Stimulated activated memory B cell treated with anti-CD40 and anti-IgM and Interleukin-4, amounts not matched to agents 10 μg/mL and 1 μg/mL and 100 μg/mL, for 72 hours (primary cell): ENCODE data around the gene TAF6.

Source experiments
- ATAC-seq: fragments of 150-1000 bp; cut with Tn5 transposase; 2 replicates; pipeline ENCODE4 v1.10.0; 2021
- H3K27ac Mint-ChIP-seq: one replicate; pipeline ENCODE4 v1.8.0; 2022; ENCODE audit warnings: mild to moderate bottlenecking, mixed read lengths
- H3K27me3 Mint-ChIP-seq: one replicate; pipeline ENCODE4 v1.8.0; 2022; ENCODE audit warnings: mixed read lengths
- H3K36me3 Mint-ChIP-seq: one replicate; pipeline ENCODE4 v1.8.0; 2022; ENCODE audit warnings: mixed read lengths
- H3K4me1 Mint-ChIP-seq: one replicate; pipeline ENCODE4 v1.8.0; 2022; ENCODE audit warnings: mixed read lengths
- H3K4me3 Mint-ChIP-seq: one replicate; pipeline ENCODE4 v1.8.0; 2022; ENCODE audit warnings: mild to moderate bottlenecking, moderate library complexity, mixed read lengths
- H3K9me3 Mint-ChIP-seq: one replicate; pipeline ENCODE4 v1.8.0; 2022; ENCODE audit warnings: mixed read lengths

The TAF6 gene

DNA sequence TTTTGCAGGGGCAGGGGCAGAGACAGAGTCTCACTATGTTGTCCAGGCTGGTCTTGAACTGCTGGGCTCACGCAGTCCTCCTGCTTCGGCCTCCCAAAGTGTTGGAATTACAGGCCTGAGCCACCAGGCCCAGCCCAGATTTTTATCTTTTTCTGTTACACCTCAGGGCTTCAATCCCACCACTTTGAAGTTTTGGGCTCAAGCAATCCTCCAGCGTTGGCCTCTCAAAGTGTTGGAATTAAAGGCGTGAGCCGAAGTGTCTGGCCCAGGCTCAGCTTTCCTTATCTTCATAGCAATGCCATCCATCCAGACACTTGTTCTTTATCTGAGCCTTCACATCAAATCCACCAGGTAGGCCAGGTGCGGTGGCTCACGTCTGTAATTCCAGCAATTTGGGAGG is 4.1 kb downstream of the TAF6 start:
- Mint-ChIP-seq H3K4me3 (no peak overlapping the region), H3K27ac (no peak overlapping the region), H3K9me3 (no peaks in the 10 kb centered on the region), H3K36me3 (peaks cover 34% of the 10 kb centered on the region), H3K4me1 (peaks cover 23% of the 10 kb centered on the region), H3K27me3 (no peaks in the 10 kb centered on the region)
- no peak for ATAC-seq

DNA sequence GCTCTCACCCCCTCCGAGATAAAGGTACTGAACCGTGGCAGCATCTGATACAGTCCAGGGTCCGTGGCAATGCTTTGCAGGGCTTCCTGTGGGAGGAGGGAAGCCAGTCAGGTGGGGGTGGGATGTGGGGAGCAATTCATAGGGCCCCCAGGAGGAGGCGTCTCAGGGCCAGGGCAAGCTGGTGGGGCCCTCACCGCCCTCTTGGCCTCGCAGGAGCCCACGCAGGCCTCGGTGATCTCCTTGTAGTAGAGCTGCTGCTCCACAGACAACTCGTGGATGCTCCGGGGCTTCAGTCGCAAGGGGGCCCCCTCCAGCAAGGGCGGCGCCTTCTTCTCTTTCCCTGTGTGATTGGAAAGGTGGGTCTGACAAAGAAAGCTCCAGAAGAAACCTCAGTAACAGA is 7.2 kb downstream of the TAF6 start:
- peaks cover 5% of the 10 kb centered on the region for H3K4me1 Mint-ChIP-seq
- no peak for ATAC-seq
- H3K36me3 Mint-ChIP-seq, result peaks cover 51% of the 10 kb centered on the region
- no peaks in the 10 kb centered on the region for H3K27me3 Mint-ChIP-seq
- H3K27ac Mint-ChIP-seq, result no peak overlapping the region
- H3K9me3 Mint-ChIP-seq, result no peaks in the 10 kb centered on the region
- no peak overlapping the region for H3K4me3 Mint-ChIP-seq

DNA sequence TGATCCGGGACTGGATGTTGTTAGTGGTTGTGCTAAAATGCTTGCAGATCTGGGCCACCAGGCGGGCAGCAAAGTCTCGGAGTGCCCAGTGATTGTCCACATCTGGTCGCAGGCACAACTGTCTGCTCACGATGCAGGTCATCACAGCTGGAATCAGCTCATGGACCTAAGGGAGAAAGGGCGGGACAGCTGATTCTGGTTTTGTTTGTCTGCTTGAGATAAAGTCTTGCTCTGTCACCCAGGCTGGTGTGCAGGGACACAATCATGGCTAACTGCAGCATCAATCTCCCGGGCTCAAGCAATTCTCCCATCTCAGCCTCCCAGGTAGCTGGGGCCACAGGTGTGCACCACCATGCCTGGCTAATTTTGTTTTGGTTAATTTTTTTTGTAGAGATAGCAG is 8.0 kb downstream of the TAF6 start:
- Mint-ChIP-seq H3K4me3 (no peak overlapping the region), H3K27ac (no peak overlapping the region), H3K27me3 (no peaks in the 10 kb centered on the region), H3K4me1 (peaks cover 5% of the 10 kb centered on the region), H3K9me3 (no peaks in the 10 kb centered on the region), H3K36me3 (peaks cover 55% of the 10 kb centered on the region)
- ATAC-seq, result no peak

DNA sequence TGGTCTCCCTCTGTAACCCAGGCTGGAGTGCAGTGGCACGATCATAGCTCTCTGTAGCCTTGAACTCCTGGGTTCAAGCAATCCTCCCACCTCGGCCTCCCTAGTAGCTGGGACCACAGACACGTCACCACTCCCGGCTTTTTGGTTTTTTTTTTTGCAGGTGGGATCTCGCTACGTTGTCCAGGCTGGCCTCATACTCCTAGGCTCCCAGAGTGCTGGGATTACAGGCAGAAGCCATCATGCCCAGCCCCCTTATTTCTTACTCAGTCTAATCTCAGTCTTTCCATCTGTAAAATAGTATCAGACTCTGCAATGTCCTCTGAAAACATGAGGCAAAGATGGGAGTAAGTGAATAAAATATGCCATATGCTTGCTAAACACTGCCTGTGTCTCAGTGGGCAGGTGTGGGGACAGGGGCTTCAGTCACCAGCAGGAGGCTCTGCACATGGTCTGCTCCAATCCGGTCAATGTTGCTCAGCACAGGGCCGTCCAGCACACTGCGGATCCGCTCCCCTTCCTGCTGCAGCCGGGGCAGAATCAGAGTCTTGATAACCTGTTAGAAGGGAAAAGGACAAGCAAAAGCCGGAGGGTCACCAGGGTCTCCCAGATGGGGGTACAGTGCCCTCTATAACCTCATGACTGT is 9.5 kb downstream of the TAF6 start:
- Mint-ChIP-seq H3K4me1 (peaks cover 5% of the 10 kb centered on the region), H3K36me3 (peaks cover 69% of the 10 kb centered on the region), H3K27me3 (no peaks in the 10 kb centered on the region), H3K4me3 (no peak overlapping the region), H3K9me3 (no peaks in the 10 kb centered on the region), H3K27ac (no peak overlapping the region)
- ATAC-seq, result no peak

DNA sequence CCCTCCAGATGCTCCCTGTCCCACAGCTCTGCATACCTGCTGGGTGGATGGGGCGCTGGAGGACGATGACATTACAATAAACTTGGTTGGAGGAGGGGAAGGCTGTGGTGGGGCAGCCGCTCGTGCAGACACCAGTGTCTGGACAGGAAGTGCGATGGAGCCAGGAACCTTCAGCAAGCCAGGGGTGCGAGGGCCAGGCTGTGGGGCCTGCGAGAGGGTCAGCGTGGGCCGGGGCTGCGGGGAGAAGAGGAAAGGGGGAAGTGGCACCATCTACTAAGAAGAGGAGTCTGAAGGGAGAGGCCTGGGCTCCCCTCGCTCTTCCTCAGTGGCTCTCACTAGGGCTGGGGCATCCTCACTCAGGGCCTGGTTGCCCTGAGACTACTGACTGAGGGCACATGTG is 11.3 kb downstream of the TAF6 start:
- H3K27me3 Mint-ChIP-seq, result no peaks in the 10 kb centered on the region
- peaks cover 7% of the 10 kb centered on the region for H3K4me1 Mint-ChIP-seq
- H3K9me3 Mint-ChIP-seq, result no peaks in the 10 kb centered on the region
- ATAC-seq, result no peak
- H3K36me3 Mint-ChIP-seq, result peaks cover 65% of the 10 kb centered on the region
- no peak overlapping the region for H3K4me3 Mint-ChIP-seq
- H3K27ac Mint-ChIP-seq, result no peak overlapping the region

DNA sequence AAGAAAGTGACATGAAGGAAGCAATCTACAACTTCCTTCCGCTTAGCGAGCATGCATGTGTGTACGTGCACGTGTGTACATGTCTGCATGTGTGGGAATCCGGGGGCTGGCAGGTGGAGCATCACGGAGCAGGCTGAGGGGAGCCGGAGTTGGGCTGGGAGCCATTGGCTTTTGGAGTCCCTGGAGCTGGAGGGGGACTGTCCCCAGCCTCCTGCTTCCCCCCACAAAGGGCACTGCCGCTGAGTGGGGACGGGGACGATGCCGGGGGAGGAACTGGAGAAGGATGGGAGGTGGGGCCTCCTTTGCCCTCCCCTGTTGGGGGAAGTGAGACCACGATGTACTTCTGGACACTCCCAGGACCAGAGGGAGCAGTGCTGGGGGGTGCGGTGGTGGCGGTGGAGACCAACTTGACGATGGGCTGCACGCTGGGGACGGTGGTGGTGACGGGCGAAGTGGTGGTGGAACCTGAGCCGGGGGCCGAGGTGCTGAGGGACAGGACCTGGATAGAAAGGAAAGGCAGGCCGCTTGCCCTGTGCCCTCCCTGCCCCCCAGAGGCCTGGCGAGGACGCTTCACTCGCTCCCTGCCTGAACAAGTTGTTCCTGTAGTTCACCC is 11.9 kb downstream of the TAF6 start:
- peaks cover 59% of the 10 kb centered on the region for H3K36me3 Mint-ChIP-seq
- H3K27ac Mint-ChIP-seq, result no peak overlapping the region
- H3K9me3 Mint-ChIP-seq, result no peaks in the 10 kb centered on the region
- H3K27me3 Mint-ChIP-seq, result no peaks in the 10 kb centered on the region
- no peak for ATAC-seq
- H3K4me3 Mint-ChIP-seq, result no peak overlapping the region
- H3K4me1 Mint-ChIP-seq, result peaks cover 14% of the 10 kb centered on the region

DNA sequence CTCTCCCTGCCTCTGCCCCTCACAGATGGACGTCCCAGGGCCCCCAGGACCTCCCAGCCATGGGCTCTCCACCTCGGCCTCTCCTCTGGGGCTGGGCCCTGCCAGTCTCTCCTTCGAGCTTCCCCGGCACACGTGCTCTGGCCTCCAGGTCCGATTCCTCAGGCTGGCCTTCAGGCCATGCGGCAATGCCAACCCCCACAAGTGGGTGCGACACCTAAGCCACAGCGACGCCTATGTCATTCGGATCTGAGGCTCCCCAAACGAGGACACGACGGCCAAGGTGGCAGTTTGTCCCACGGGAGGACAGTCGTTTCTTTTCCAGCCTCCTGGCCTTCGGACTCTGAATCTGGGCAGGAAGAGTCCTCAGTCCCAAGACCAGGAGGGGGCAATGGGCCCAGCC is 12.5 kb downstream of the TAF6 start:
- H3K4me3 Mint-ChIP-seq, result no peak overlapping the region
- H3K4me1 Mint-ChIP-seq, result peaks cover 14% of the 10 kb centered on the region
- H3K9me3 Mint-ChIP-seq, result no peaks in the 10 kb centered on the region
- H3K27ac Mint-ChIP-seq, result no peak overlapping the region
- no peaks in the 10 kb centered on the region for H3K27me3 Mint-ChIP-seq
- no peak for ATAC-seq
- peaks cover 58% of the 10 kb centered on the region for H3K36me3 Mint-ChIP-seq

DNA sequence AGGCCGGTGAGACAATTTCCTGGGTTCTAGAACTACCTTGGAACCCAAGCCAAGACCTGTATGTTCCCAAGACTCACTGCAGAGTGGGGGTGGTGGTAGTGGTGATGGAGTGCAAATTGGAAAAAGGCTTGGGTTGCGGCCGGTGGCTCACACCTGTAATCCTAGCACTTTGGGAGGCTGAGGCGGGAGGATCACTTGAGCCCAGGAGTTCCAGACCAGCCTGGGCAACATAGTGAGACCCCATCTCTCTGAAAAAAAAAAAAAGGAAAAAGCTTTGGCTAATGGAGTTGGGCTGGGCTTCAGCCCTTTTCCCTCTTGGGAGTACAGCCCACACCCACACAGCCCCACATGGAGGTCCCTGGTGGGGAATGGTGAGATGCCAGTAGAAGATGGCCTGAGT is 13.6 kb downstream of the TAF6 start:
- Mint-ChIP-seq H3K4me1 (peaks cover 14% of the 10 kb centered on the region), H3K36me3 (peaks cover 48% of the 10 kb centered on the region), H3K9me3 (no peaks in the 10 kb centered on the region), H3K27ac (no peak overlapping the region), H3K27me3 (no peaks in the 10 kb centered on the region), H3K4me3 (no peak overlapping the region)
- ATAC-seq, result no peak

DNA sequence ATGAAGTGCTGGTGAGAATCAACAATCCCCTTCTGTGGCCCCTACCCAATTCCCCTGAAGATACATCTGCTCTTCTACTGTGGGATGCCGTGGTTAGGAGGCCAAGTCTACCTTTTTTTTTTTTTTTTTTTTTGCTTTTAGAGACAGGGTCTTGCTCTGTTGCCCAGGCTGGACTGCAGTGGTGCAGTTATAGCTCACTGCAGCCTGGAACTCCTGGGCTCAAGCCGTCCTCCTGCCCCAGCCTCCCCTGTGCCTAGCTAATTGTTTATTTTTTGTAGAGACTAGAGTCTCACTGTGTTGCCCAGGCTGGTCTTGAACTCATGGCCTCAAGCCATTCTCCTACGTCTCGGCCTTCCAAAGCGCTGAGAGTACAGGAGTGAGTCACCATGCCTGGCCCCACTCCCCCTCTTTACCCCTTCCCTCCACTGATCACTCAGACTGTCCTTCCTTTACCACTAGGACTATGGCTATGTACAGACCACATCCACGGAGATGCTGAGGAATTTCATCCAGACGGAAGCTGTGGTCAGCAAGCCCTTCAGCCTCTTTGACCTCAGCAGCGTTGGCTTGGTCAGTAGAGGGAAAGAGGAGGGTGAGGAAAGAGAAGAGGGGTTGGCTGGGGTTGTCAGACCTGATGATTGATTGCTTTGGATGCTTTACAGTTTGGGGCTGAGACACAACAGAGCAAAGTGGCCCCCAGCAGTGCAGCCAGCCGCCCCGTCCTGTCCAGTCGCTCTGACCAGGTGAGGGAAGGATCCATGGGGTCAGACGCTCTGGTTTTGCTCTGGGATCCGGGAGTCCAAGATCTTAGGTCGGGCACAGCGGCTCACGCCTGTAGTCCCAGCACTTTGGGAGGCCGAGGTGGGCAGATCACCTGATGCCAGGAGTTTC is 16.0 kb downstream of the TAF6 start:
- Mint-ChIP-seq H3K36me3 (peaks cover 58% of the 10 kb centered on the region), H3K4me1 (peaks cover 34% of the 10 kb centered on the region), H3K27me3 (no peaks in the 10 kb centered on the region), H3K9me3 (no peaks in the 10 kb centered on the region), H3K4me3 (peak overlapping the region; percentile 92), H3K27ac (peak overlapping the region; percentile 84)
- no peak for ATAC-seq

DNA sequence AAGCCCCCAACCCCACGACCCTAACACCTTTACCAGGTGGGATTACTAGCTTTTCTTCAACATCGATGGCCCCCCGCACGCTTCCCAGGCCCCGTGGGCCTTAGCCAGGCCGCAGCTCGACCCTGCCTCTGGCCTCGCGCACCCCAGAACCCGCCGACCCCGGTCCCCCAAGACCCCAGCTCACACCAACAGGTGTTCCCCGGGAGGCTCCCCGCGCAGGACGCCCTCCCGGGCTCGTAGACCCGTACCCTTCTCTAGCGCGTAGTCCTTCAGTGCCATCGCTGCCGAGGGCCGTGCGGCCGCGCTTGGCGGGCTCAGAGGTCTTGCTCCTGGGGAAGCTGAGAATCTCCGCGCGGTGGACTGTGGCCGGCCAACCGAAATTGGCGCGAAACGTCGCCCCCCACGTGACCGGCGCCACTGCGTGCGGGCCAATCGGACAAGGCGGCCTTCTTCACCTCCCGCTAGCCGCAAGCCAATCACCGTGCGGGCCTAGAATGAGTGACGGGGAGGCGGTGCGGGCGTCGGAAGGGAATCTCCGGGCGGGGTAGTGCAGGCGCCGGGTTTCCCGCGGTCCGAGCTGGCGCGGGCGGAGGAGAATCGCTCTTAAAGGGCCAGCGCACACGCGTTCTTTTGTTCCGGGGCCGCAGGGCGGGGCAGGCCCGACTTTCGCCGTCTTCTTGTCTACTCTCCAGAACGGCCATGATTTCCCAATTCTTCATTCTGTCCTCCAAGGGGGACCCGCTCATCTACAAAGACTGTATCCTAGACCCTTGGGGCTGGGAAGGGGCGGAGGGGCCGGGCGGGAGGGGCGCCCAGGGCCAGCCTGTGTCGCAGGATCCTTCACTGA is 17.9 kb downstream of the TAF6 start, which contains the start of the genes AP4M1 and MCM7:
Gene AP4M1 (plus strand): TSS at position 628 of the 847 bp plus-strand sequence. CDS start 72 bp downstream, at position 700.
Gene MCM7 (minus strand): TSS at position 382 of the 847 bp plus-strand sequence. CDS start 103 bp downstream, at position 279.
- Mint-ChIP-seq H3K4me1 (peaks cover 44% of the 10 kb centered on the region), H3K9me3 (no peaks in the 10 kb centered on the region), H3K36me3 (peaks cover 60% of the 10 kb centered on the region), H3K27me3 (no peaks in the 10 kb centered on the region), H3K4me3 (peak within 1 kb of the TSS; percentile 92), H3K27ac (peak within 1 kb of the TSS; percentile 84)
- peak; percentile 95 for ATAC-seq

DNA sequence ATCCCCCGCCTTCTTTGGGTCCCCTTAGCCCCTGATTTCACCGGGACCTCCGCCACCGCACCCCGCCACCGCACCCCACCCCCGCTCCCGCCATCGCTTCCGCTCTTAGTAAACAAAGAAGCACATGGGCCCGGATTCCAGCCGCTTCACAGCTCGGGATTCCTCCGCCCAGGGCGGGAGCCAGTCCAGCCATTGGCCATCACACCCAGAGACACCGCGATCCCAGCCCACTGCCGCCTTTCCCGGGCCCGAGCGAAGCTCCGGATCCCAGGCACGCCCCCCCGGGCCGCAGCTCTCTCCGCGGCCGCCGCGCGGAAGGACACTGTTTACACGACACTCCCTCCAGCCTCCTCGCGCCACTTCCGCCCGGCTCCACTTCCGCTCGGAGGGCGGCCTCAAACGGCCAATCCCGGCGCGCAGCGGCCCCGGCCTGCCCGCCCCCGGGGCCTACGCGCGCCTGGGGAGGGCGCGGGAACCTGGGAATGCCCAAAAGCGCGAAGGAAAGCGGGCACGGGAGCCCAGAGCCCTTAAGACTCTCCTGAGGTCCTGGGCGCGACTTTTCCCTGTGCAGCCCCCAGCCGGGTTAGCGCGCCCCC is 18.6 kb downstream of the TAF6 start:
- no peaks in the 10 kb centered on the region for H3K9me3 Mint-ChIP-seq
- H3K27ac Mint-ChIP-seq, result peak overlapping the region; percentile 84
- no peaks in the 10 kb centered on the region for H3K27me3 Mint-ChIP-seq
- H3K36me3 Mint-ChIP-seq, result peaks cover 61% of the 10 kb centered on the region
- peak; percentile 90 for ATAC-seq
- H3K4me3 Mint-ChIP-seq, result peak overlapping the region; percentile 92
- H3K4me1 Mint-ChIP-seq, result peaks cover 52% of the 10 kb centered on the region

DNA sequence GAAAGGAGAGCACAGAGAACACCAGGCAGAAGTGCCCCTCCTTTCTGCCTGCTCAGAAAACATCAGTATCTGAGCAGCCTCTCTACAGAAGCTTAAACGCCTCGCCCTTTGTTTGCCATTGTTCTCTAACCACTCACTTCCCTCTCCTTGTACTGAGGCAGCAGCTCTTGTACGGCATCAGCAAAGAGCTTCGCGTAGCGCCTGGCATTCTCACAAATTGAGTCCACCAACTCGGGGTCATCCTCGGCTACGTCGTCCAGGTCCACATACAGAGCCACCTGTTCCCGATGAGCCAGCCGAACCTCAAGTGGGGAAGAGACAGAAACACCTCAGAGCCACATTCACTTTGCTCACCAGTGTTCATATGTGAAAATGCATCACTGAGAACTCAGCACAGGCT is 19.7 kb downstream of the TAF6 start:
- peak overlapping the region; percentile 92 for H3K4me3 Mint-ChIP-seq
- no peak for ATAC-seq
- H3K4me1 Mint-ChIP-seq, result peaks cover 53% of the 10 kb centered on the region
- H3K9me3 Mint-ChIP-seq, result no peaks in the 10 kb centered on the region
- H3K27ac Mint-ChIP-seq, result peak overlapping the region; percentile 84
- peaks cover 60% of the 10 kb centered on the region for H3K36me3 Mint-ChIP-seq
- H3K27me3 Mint-ChIP-seq, result no peaks in the 10 kb centered on the region

DNA sequence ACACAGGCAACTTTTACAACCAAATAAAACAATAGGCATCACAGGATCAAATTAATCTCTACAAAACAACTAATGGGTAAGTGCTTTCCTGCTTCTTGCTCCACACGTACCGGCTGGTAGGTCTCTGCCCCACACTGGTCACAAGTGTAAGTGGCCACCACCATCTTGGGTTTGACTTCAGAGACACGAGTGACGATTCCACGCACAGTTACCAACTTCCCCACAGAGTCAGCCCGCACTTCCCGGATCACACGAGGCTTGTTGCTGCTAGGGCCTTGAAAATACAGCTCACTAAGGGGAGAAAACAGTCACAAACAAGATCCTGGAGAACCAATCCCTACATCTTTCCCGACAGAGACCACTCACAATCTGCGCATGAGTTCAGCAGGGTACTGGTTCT is 20.2 kb downstream of the TAF6 start:
- no peak for ATAC-seq
- Mint-ChIP-seq H3K27ac (peak overlapping the region; percentile 84), H3K4me3 (peak overlapping the region; percentile 34), H3K36me3 (peaks cover 63% of the 10 kb centered on the region), H3K27me3 (no peaks in the 10 kb centered on the region), H3K9me3 (no peaks in the 10 kb centered on the region), H3K4me1 (peaks cover 53% of the 10 kb centered on the region)

DNA sequence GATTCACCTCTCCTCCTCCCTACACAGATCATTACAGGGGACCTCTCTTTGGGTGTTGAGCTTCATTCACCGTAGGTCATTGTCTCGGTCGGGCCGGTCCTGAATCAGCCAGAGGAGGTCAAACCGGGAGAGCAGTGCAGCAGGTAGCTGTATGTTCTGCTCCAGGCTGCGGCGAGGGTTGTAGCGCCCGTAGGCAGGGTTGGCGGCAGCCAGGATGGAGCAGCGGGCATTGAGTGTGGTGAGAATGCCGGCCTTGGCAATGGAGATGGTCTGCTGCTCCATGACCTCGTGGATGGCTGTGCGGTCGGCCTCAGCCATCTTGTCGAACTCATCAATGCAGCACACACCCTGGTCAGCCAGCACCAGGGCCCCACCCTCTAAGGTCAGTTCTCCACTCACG is 23.5 kb downstream of the TAF6 start:
- H3K9me3 Mint-ChIP-seq, result no peaks in the 10 kb centered on the region
- H3K27ac Mint-ChIP-seq, result no peak overlapping the region
- H3K36me3 Mint-ChIP-seq, result peaks cover 90% of the 10 kb centered on the region
- H3K4me1 Mint-ChIP-seq, result peaks cover 48% of the 10 kb centered on the region
- no peak overlapping the region for H3K4me3 Mint-ChIP-seq
- no peak for ATAC-seq
- no peaks in the 10 kb centered on the region for H3K27me3 Mint-ChIP-seq
